G401 (cell line): Measurements from ENCODE around the gene CAPN5. TPM values are rescaled to one million over a fixed set of nuclear protein-coding genes. Genes with fewer than 3 reads are reported as not detected.
A peak's percentile ranks its signal among the peaks of the same experiment; 100 is the strongest.
"Not testable (repeated sequence)": the region's sequence is repeated elsewhere in the genome, so short reads cannot be mapped to it uniquely, and the experiment has no call there.

Experiments
- DNase-seq: peaks from one replicate; pipeline ENCODE4 v3.0.0-alpha.2; 2015; ENCODE audit warnings: low spot score
- in situ Hi-C: cut with HindIII; loops from 2 replicates; pipeline ENCODE4 v1.10.0; 2016; ENCODE audit warnings: low sequenced_read_pairs, mixed read lengths
- total RNA-seq: library from RNA; depleted of rRNA; stranded (reverse); fragments of >200 nt; shearing (Covaris generic); gene quantifications from 2 replicates; pipeline ENCODE4 v1.2.3, GENCODE V29; 2014

Gene CAPN5
- total RNA-seq, 1 experiment from 2014 or later = 5.6 TPM

GRCh38 chr11:77060234-77060633, 6.5 kb upstream of the CAPN5 start:
- in situ Hi-C loops = no loop called here
- DNase-seq = no peak

- in situ Hi-C loops, DNase-seq: not testable (repeated sequence)
These were observed 5.5 kb upstream of the CAPN5 start for GRCh38 chr11:77061258-77061657.

- in situ Hi-C loops = no loop called here
- DNase-seq = no peak
These were observed 3.8 kb upstream of the CAPN5 start for GRCh38 chr11:77062924-77063323.

GRCh38 chr11:77063407-77063806, 3.4 kb upstream of the CAPN5 start:
- DNase-seq = no peak
- in situ Hi-C loops = no loop called here

- no peak for DNase-seq
- in situ Hi-C loops = no loop called here
These were observed 2.9 kb upstream of the CAPN5 start for GRCh38 chr11:77063861-77064260.

GRCh38 chr11:77064648-77065217, 2.0 kb upstream of the CAPN5 start:
- DNase-seq = no peak
- in situ Hi-C loops = no loop called here

- DNase-seq = peak; percentile 29
- in situ Hi-C loops = no loop called here
These were observed 918 bp upstream of the CAPN5 start for GRCh38 chr11:77065878-77066228.

GRCh38 chr11:77067861-77068443, 1.2 kb downstream of the CAPN5 start:
- in situ Hi-C loops = no loop called here
- DNase-seq = no peak

- no peak for DNase-seq
- in situ Hi-C loops = no loop called here
These were observed 1.9 kb downstream of the CAPN5 start for GRCh38 chr11:77068457-77069335.

GRCh38 chr11:77069336-77069968, 2.7 kb downstream of the CAPN5 start:
- in situ Hi-C loops = no loop called here

GRCh38 chr11:77069969-77070582, 3.3 kb downstream of the CAPN5 start:
- in situ Hi-C loops = no loop called here
- no peak for DNase-seq

More at GRCh38 chr11:77069336-77069968, 2.7 kb downstream of the CAPN5 start:
- DNase-seq = no peak

GRCh38 chr11:77071077-77071476, 4.3 kb downstream of the CAPN5 start:
- in situ Hi-C loops = no loop called here
- no peak for DNase-seq

GRCh38 chr11:77071671-77072605, 5.2 kb downstream of the CAPN5 start:
- DNase-seq = no peak
- in situ Hi-C loops = no loop called here

- in situ Hi-C loops = no loop called here
- no peak for DNase-seq
These were observed 6.1 kb downstream of the CAPN5 start for GRCh38 chr11:77072851-77073327.

GRCh38 chr11:77073328-77074001, 6.7 kb downstream of the CAPN5 start:
- no peak for DNase-seq
- in situ Hi-C loops = no loop called here

GRCh38 chr11:77074205-77074604, 7.4 kb downstream of the CAPN5 start:
- in situ Hi-C loops = no loop called here
- DNase-seq = no peak

- DNase-seq = no peak
- in situ Hi-C loops = no loop called here
These were observed 8.0 kb downstream of the CAPN5 start for GRCh38 chr11:77074626-77075221.
